Neural cell (in vitro differentiated cells): ENCODE data around the gene BSN. TPM values are rescaled to one million over a fixed set of nuclear protein-coding genes. Genes with fewer than 3 reads are reported as not detected.

Experiments
- H2AFZ ChIP-seq: fragments of 200-600, 300-800 bp; sonication (generic), shearing (Covaris generic); 2 replicates; pipeline ENCODE4 v1.6.0; 2014; ENCODE audit warnings: low read depth, mild to moderate bottlenecking, antibody characterized with exemption, low read length, moderate library complexity
- H3F3A ChIP-seq: fragments of 200-600 bp; shearing (Covaris generic); 2 replicates; pipeline ENCODE4 v1.6.1; 2016; ENCODE audit warnings: mild to moderate bottlenecking, moderate library complexity, mixed read lengths, antibody characterized with exemption, low read length; ENCODE audit not compliant: insufficient read depth, poor library complexity, severe bottlenecking
- H3K27ac ChIP-seq: fragments of 200-600, 300-800 bp; sonication (generic), shearing (Covaris generic); 2 replicates; pipeline ENCODE4 v1.5.1; 2014; ENCODE audit warnings: mild to moderate bottlenecking, low read length, moderate library complexity
- H3K27me3 ChIP-seq: fragments of 300-800, 200-600 bp; sonication (generic), shearing (Covaris generic); 2 replicates; pipeline ENCODE4 v1.6.0; 2014; ENCODE audit warnings: mild to moderate bottlenecking, low read depth, low read length, moderate library complexity; ENCODE audit not compliant: insufficient read depth
- H3K36me3 ChIP-seq: fragments of 300-800, 200-600 bp; sonication (generic), shearing (Covaris generic); 2 replicates; pipeline ENCODE4 v1.5.1; 2014; ENCODE audit warnings: mild to moderate bottlenecking, antibody characterized with exemption, low read length, moderate library complexity; ENCODE audit not compliant: insufficient read depth
- H3K4me2 ChIP-seq: fragments of 300-800, 200-600 bp; sonication (generic), shearing (Covaris generic); 2 replicates; pipeline ENCODE4 v1.6.0; 2014; ENCODE audit warnings: mild to moderate bottlenecking, low read length
- H3K4me3 ChIP-seq: fragments of 300-800, 200-600 bp; sonication (generic), shearing (Covaris generic); 2 replicates; pipeline ENCODE4 v1.5.1; 2014; ENCODE audit warnings: mild to moderate bottlenecking, low read length, moderate library complexity
- H3K79me2 ChIP-seq: fragments of 200-600 bp; shearing (Covaris generic); replicated peaks from 2 replicates; pipeline ENCODE4 v1.6.0; 2014; ENCODE audit warnings: mild to moderate bottlenecking, low read length, moderate library complexity; ENCODE audit not compliant: insufficient read depth
- H3K9ac ChIP-seq: fragments of 300-800, 200-600 bp; sonication (generic), shearing (Covaris generic); 2 replicates; pipeline ENCODE4 v1.6.1; 2016; ENCODE audit warnings: mild to moderate bottlenecking, low read length, mixed read lengths
- H3K9me2 ChIP-seq: fragments of 200-600 bp; shearing (Covaris generic); 2 replicates; pipeline ENCODE4 v1.6.1; 2016; ENCODE audit warnings: mild to moderate bottlenecking, low read length, mixed read lengths; ENCODE audit not compliant: insufficient read depth
- H3K9me3 ChIP-seq: fragments of 200-600, 300-800 bp; sonication (generic), shearing (Covaris generic); 2 replicates; pipeline ENCODE4 v1.6.1; 2016; ENCODE audit warnings: mild to moderate bottlenecking, mixed run types, low read length, moderate library complexity, mixed read lengths
- H4K20me1 ChIP-seq: fragments of 200-600 bp; shearing (Covaris generic); 2 replicates; pipeline ENCODE4 v1.6.1; 2016; ENCODE audit warnings: mild to moderate bottlenecking, mixed run types; ENCODE audit not compliant: insufficient read depth
- CTCF ChIP-seq: fragments of 450-650 bp; IDR thresholded peaks from 2 replicates; pipeline ENCODE4 v1.5.1; 2014; ENCODE audit warnings: antibody characterized with exemption, mild to moderate bottlenecking, moderate library complexity; ENCODE audit not compliant: poor library complexity, severe bottlenecking
- EP300 ChIP-seq: fragments of 450-650 bp; conservative IDR thresholded peaks from 2 replicates; pipeline ENCODE4 v1.6.1; 2014; ENCODE audit warnings: antibody characterized with exemption, mild to moderate bottlenecking, moderate library complexity; ENCODE audit not compliant: poor library complexity, severe bottlenecking
- EZH2 ChIP-seq: fragments of 200-600, 300-800 bp; shearing (Covaris generic), sonication (generic); IDR thresholded peaks from 2 replicates; pipeline ENCODE4 v1.6.1; 2014; ENCODE audit warnings: antibody characterized with exemption, low read length, borderline replicate concordance, mild to moderate bottlenecking; ENCODE audit not compliant: insufficient read depth, poor library complexity, severe bottlenecking
- MXI1 ChIP-seq: fragments of 450-650 bp; conservative IDR thresholded peaks from 2 replicates; pipeline ENCODE4 v1.6.1; 2014; ENCODE audit warnings: antibody characterized with exemption, mild to moderate bottlenecking; ENCODE audit not compliant: poor library complexity, severe bottlenecking
- POLR2AphosphoS5 ChIP-seq: IDR thresholded peaks from 2 replicates; pipeline ENCODE4 v1.6.1; 2012
- RAD21 ChIP-seq: fragments of 450-650 bp; conservative IDR thresholded peaks from 2 replicates; pipeline ENCODE4 v1.6.1; 2014; ENCODE audit warnings: antibody characterized with exemption, mild to moderate bottlenecking, moderate library complexity
- REST ChIP-seq: IDR thresholded peaks from 2 replicates; pipeline ENCODE4 v1.6.1; 2012; ENCODE audit warnings: borderline replicate concordance
- SMC3 ChIP-seq: fragments of 450-650 bp; conservative IDR thresholded peaks from 2 replicates; pipeline ENCODE4 v1.6.1; 2014; ENCODE audit warnings: antibody characterized with exemption, mild to moderate bottlenecking, moderate library complexity; ENCODE audit not compliant: poor library complexity
- TAF1 ChIP-seq: IDR thresholded peaks from 2 replicates; pipeline ENCODE4 v1.6.1; 2012; ENCODE audit warnings: low read depth
- polyA plus RNA-seq: library from polyadenylated mRNA; depleted of rRNA; stranded (reverse); fragments of >200 nt; gene quantifications from 2 replicates; pipeline ENCODE4 v1.2.3, GENCODE V29; 2014

Gene BSN
- polyA plus RNA-seq, 1 donor from 2014 or later: 2.0 TPM

- no peak overlapping the region for H2AFZ ChIP-seq
- H3K27me3 ChIP-seq: no peaks in the 10 kb centered on the region
- H3K27ac ChIP-seq: no peak overlapping the region
- H4K20me1 ChIP-seq: no peaks in the 10 kb centered on the region
- H3K4me2 ChIP-seq: no peak overlapping the region
- no peak for TF ChIP-seq CTCF
- no peak for TF ChIP-seq EZH2
- no peak overlapping the region for H3K4me3 ChIP-seq
- H3K36me3 ChIP-seq: no peaks in the 10 kb centered on the region
- no peaks in the 10 kb centered on the region for H3F3A ChIP-seq
- no peak overlapping the region for H3K9ac ChIP-seq
- no peaks in the 10 kb centered on the region for H3K9me2 ChIP-seq
- peaks cover under 1% of the 10 kb centered on the region for H3K79me2 ChIP-seq
- no peaks in the 10 kb centered on the region for H3K9me3 ChIP-seq
These were observed 52.9 kb downstream of the BSN start for GRCh38 chr3:49607105-49607591.

GRCh38 chr3:49607796-49608195, 53.5 kb downstream of the BSN start:
- H3K4me3 ChIP-seq: no peak overlapping the region
- no peaks in the 10 kb centered on the region for H3K79me2 ChIP-seq
- H3K9ac ChIP-seq: no peak overlapping the region
- no peaks in the 10 kb centered on the region for H3K9me2 ChIP-seq
- no peak overlapping the region for H2AFZ ChIP-seq
- no peaks in the 10 kb centered on the region for H3K36me3 ChIP-seq
- H3F3A ChIP-seq: no peaks in the 10 kb centered on the region
- H3K27me3 ChIP-seq: no peaks in the 10 kb centered on the region
- H3K4me2 ChIP-seq: no peak overlapping the region
- no peaks in the 10 kb centered on the region for H4K20me1 ChIP-seq
- TF ChIP-seq EP300 (no peak), CTCF (no peak), MXI1 (no peak), POLR2AphosphoS5 (no peak), EZH2 (no peak), RAD21 (no peak), REST (no peak), SMC3 (no peak), TAF1 (no peak)
- H3K9me3 ChIP-seq: peaks cover 3% of the 10 kb centered on the region
- no peak overlapping the region for H3K27ac ChIP-seq
